ENCODE results near the gene PWWP2B. TPM values are rescaled to one million over a fixed set of nuclear protein-coding genes. Genes with fewer than 3 reads are reported as not detected.

The PWWP2B gene
- total and polyA plus RNA-seq, 2 of the 13 experiments (the other 11 are each of a cell fraction or from before 2014, with no cell fraction given), result 2.3 to 4.7 TPM

GRCh38 chr10:132458586-132459300 is 61.7 kb downstream of the PWWP2B start (continued):
- TF ChIP-seq MAZ (IDR thresholded peaks at IDR 0.05; ENCODE audit: borderline replicate concordance, low read depth, low read length) (no peak), MAZ (CRISPR knock-in tag; IDR thresholded peaks at IDR 0.05; ENCODE audit: low read depth) (peak; percentile 17; the same call in 1 of the 2 replicates), SMAD1 (CRISPR knock-in tag; IDR thresholded peaks at IDR 0.05; ENCODE audit: borderline replicate concordance, low read depth) (no peak), NR2F1 (CRISPR knock-in tag; IDR thresholded peaks at IDR 0.05) (no peak), SP5 (CRISPR knock-in tag; IDR thresholded peaks at IDR 0.05; ENCODE audit: borderline replicate concordance, low read depth) (no peak), ZBTB38 (CRISPR knock-in tag; IDR thresholded peaks at IDR 0.05) (peak; percentile 36; the same call in 1 of the 2 replicates), FOXO1 (CRISPR knock-in tag; IDR thresholded peaks at IDR 0.05) (0 out of 2 replicates have a peak, but pooled peaks have one; percentile 38), ZFYVE20 (CRISPR knock-in tag; IDR thresholded peaks at IDR 0.05; ENCODE audit: borderline replicate concordance, low read depth) (0 out of 2 replicates have a peak, but pooled peaks have one; percentile 42), ZNF737 (CRISPR knock-in tag; IDR thresholded peaks at IDR 0.05; ENCODE audit: borderline replicate concordance) (0 out of 2 replicates have a peak, but pooled peaks have one; percentile 22), ZNF619 (CRISPR knock-in tag; IDR thresholded peaks at IDR 0.05) (0 out of 2 replicates have a peak, but pooled peaks have one; percentile 21), ZBTB14 (CRISPR knock-in tag; IDR thresholded peaks at IDR 0.05) (no peak), ZNF276 (CRISPR knock-in tag; IDR thresholded peaks at IDR 0.05; ENCODE audit: low read depth) (no peak), NFKB2 (CRISPR knock-in tag; IDR thresholded peaks at IDR 0.05; ENCODE audit: borderline replicate concordance) (peak; percentile 17; the same call in 1 of the 2 replicates), ZFP91 (CRISPR knock-in tag; IDR thresholded peaks at IDR 0.05; ENCODE audit: borderline replicate concordance) (peak; percentile 43; the same call in 1 of the 2 replicates), JUN (CRISPR knock-in tag; IDR thresholded peaks at IDR 0.05) (no peak), ZNF12 (CRISPR knock-in tag; IDR thresholded peaks at IDR 0.05) (no peak), ZBTB8A (CRISPR knock-in tag; IDR thresholded peaks at IDR 0.05; ENCODE audit: borderline replicate concordance, low read depth) (peak; percentile 86), HMGA1 (CRISPR knock-in tag; conservative IDR thresholded peaks at IDR 0.05) (no peak), POLR2AphosphoS2 (IDR thresholded peaks at IDR 0.05; ENCODE audit: low read depth, low read length) (no peak), PATZ1 (CRISPR knock-in tag; IDR thresholded peaks at IDR 0.05) (peak; percentile 54; the same call in 1 of the 2 replicates), ZNF720 (CRISPR knock-in tag; IDR thresholded peaks at IDR 0.05) (no peak), NCOR1 (IDR thresholded peaks at IDR 0.05; ENCODE audit: borderline replicate concordance, low read length) (no peak)
